GM23338 (cell line): Measurements from ENCODE around the gene BBS4. TPM values are rescaled to one million over a fixed set of nuclear protein-coding genes. Genes with fewer than 3 reads are reported as not detected.

ENCODE experiments used
- ATAC-seq: fragments of 200-7000 bp; cut with Tn5 transposase; 3 replicates; pipeline ENCODE4 v1.9.1; 2020
- DNase-seq: peaks from one replicate; pipeline ENCODE4 v3.0.0-alpha.2; 2015; ENCODE audit warnings: low spot score
- H2AFZ ChIP-seq: fragments of 200-600 bp; sonication (generic); 2 replicates; pipeline ENCODE4 v1.8.0; 2016; ENCODE audit warnings: antibody characterized with exemption, mild to moderate bottlenecking, moderate library complexity
- H3F3A ChIP-seq: fragments of 200-600 bp; sonication (generic); replicated peaks from 2 replicates; pipeline ENCODE4 v1.8.0; 2017; ENCODE audit warnings: antibody characterized with exemption, mixed run types, low read depth
- H3K27ac ChIP-seq: fragments of 200-600 bp; sonication (generic); 2 replicates; pipeline ENCODE4 v1.6.1; 2016; ENCODE audit warnings: low read depth
- H3K27me3 ChIP-seq: fragments of 200-600 bp; sonication (generic); 2 replicates; pipeline ENCODE4 v1.8.0; 2016; ENCODE audit warnings: mild to moderate bottlenecking, mixed run types, moderate library complexity; ENCODE audit not compliant: insufficient read depth
- H3K36me3 ChIP-seq: fragments of 200-600 bp; sonication (generic); 2 replicates; pipeline ENCODE4 v1.8.0; 2016; ENCODE audit warnings: mild to moderate bottlenecking; ENCODE audit not compliant: insufficient read depth
- H3K4me1 ChIP-seq: fragments of 200-600 bp; sonication (generic); 2 replicates; pipeline ENCODE4 v1.8.0; 2016; ENCODE audit warnings: mild to moderate bottlenecking, moderate library complexity; ENCODE audit not compliant: insufficient read depth
- H3K4me2 ChIP-seq: fragments of 200-600 bp; sonication (generic); 2 replicates; pipeline ENCODE4 v1.7.1; 2017; ENCODE audit warnings: mixed run types
- H3K4me3 ChIP-seq: fragments of 200-600 bp; sonication (generic); 2 replicates; pipeline ENCODE4 v1.6.1; 2016; ENCODE audit warnings: mixed run types
- H3K79me2 ChIP-seq: fragments of 200-600 bp; sonication (generic); replicated peaks from 2 replicates; pipeline ENCODE4 v1.8.0; 2017; ENCODE audit warnings: mild to moderate bottlenecking; ENCODE audit not compliant: insufficient read depth
- H3K9me2 ChIP-seq: fragments of 200-600 bp; sonication (generic); 2 replicates; pipeline ENCODE4 v1.8.0; 2017; ENCODE audit not compliant: insufficient read depth
- H4K20me1 ChIP-seq: fragments of 200-600 bp; sonication (generic); replicated peaks from 2 replicates; pipeline ENCODE4 v1.8.0; 2017; ENCODE audit warnings: mild to moderate bottlenecking; ENCODE audit not compliant: insufficient read depth
- H3K27ac Mint-ChIP-seq: 2 replicates; pipeline ENCODE4 v1.8.0; 2020; ENCODE audit warnings: inconsistent platforms, mild to moderate bottlenecking, moderate library complexity, mixed read lengths
- H3K27me3 Mint-ChIP-seq: 3 replicates; pipeline ENCODE4 v1.8.0; 2022; ENCODE audit warnings: low read depth, mild to moderate bottlenecking, moderate library complexity, mixed read lengths, inconsistent platforms; ENCODE audit not compliant: insufficient read depth, poor library complexity
- H3K36me3 Mint-ChIP-seq: 3 replicates; pipeline ENCODE4 v1.8.0; 2021; ENCODE audit warnings: low read depth, mild to moderate bottlenecking, inconsistent platforms, moderate library complexity, mixed read lengths
- H3K4me1 Mint-ChIP-seq: 3 replicates; pipeline ENCODE4 v1.8.0; 2020; ENCODE audit warnings: mild to moderate bottlenecking, inconsistent platforms, mixed read lengths
- H3K4me3 Mint-ChIP-seq: 3 replicates; pipeline ENCODE4 v1.8.0; 2021; ENCODE audit warnings: moderate library complexity, mild to moderate bottlenecking, inconsistent platforms, mixed read lengths
- H3K9me3 Mint-ChIP-seq: 3 replicates; pipeline ENCODE4 v1.8.0; 2020; ENCODE audit warnings: moderate library complexity, mild to moderate bottlenecking, inconsistent platforms, mixed read lengths
- CREB1 ChIP-seq: fragments of 250-450 bp; sonication (Bioruptor Pico); IDR thresholded peaks from 2 replicates; pipeline ENCODE4 v1.5.0; 2020; ENCODE audit warnings: low read depth, mild to moderate bottlenecking, moderate library complexity
- CTCF ChIP-seq, 2 experiments: fragments of 200-600 bp in 1 of 2; sonication (generic) in 1 of 2; conservative IDR thresholded peaks; 2 replicates each; pipeline versions ENCODE4 v1.5.1 to v1.6.1; 2016 to 2017; ENCODE audit warnings: antibody characterized with exemption in 2 of 2, low read depth in 2 of 2, mild to moderate bottlenecking in 2 of 2, moderate library complexity in 1 of 2
- ETS1 ChIP-seq: IDR thresholded peaks from 2 replicates; pipeline ENCODE4 v1.6.1; 2016; ENCODE audit warnings: antibody characterized with exemption
- EZH2 ChIP-seq: fragments of 200-600 bp; sonication (generic); IDR thresholded peaks from one replicate; pipeline ENCODE4 v1.8.0; 2017; ENCODE audit warnings: antibody characterized with exemption, mild to moderate bottlenecking, low read depth; ENCODE audit not compliant: unreplicated experiment
- EZH2phosphoT487 ChIP-seq: fragments of 200-600 bp; sonication (generic); IDR thresholded peaks from one replicate; pipeline ENCODE4 v1.8.1; 2018; ENCODE audit warnings: antibody characterized with exemption; ENCODE audit not compliant: unreplicated experiment
- JUNB ChIP-seq: IDR thresholded peaks from one replicate; pipeline ENCODE4 v1.6.1; 2016; ENCODE audit warnings: antibody characterized with exemption; ENCODE audit not compliant: unreplicated experiment
- NANOG ChIP-seq: IDR thresholded peaks from 2 replicates; pipeline ENCODE4 v1.6.1; 2016; ENCODE audit warnings: antibody characterized with exemption, borderline replicate concordance
- POLR2AphosphoS5 ChIP-seq: IDR thresholded peaks from 2 replicates; pipeline ENCODE4 v1.6.1; 2016; ENCODE audit warnings: antibody characterized with exemption, low read depth
- REST ChIP-seq: IDR thresholded peaks from one replicate; pipeline ENCODE4 v1.6.1; 2018; ENCODE audit warnings: antibody characterized with exemption; ENCODE audit not compliant: unreplicated experiment
- STAT1 ChIP-seq: IDR thresholded peaks from one replicate; pipeline ENCODE4 v1.6.1; 2016; ENCODE audit warnings: antibody characterized with exemption; ENCODE audit not compliant: unreplicated experiment
- ZNF114 ChIP-seq: fragments of 250-450 bp; sonication (Bioruptor Pico); IDR thresholded peaks from 2 replicates; pipeline ENCODE4 v1.5.0; 2020; ENCODE audit warnings: mild to moderate bottlenecking, moderate library complexity
- ZNF331 ChIP-seq: fragments of 250-450 bp; sonication (Bioruptor Pico); IDR thresholded peaks from 2 replicates; pipeline ENCODE4 v1.5.0; 2020; ENCODE audit warnings: low read depth, mild to moderate bottlenecking, moderate library complexity
- ZNF462 ChIP-seq: fragments of 250-450 bp; sonication (Bioruptor Pico); IDR thresholded peaks from 2 replicates; pipeline ENCODE4 v1.5.0; 2020; ENCODE audit warnings: mild to moderate bottlenecking, moderate library complexity
- polyA plus RNA-seq: library from polyadenylated mRNA; unstranded; fragments of >200 nt; fragmentation: Nextera tagmentation; extraction: Ambion mirVana; gene quantifications from 2 replicates; pipeline ENCODE4 v1.2.1, GENCODE V29; 2016
- total RNA-seq: library from RNA; depleted of rRNA; stranded (reverse); fragments of >200 nt; shearing (Covaris generic); gene quantifications from 2 replicates; pipeline ENCODE4 v1.2.3, GENCODE V29; 2014

Gene BBS4
- total and polyA plus RNA-seq, 2 experiments from 2014 or later: 22.2 to 40.8 TPM

GRCh38 chr15:72754096-72754495 lies 68.1 kb downstream of the BBS4 start:
- no peak overlapping the region for H2AFZ ChIP-seq
- ATAC-seq: no peak
- H3K9me3 Mint-ChIP-seq: no peaks in the 10 kb centered on the region; the same call in 2 of the 3 replicates
- H3K4me3 ChIP-seq: no peak overlapping the region
- peaks cover 1% of the 10 kb centered on the region for H3K27me3 Mint-ChIP-seq
- DNase-seq: no peak
- no peaks in the 10 kb centered on the region for H3K79me2 ChIP-seq
- TF ChIP-seq REST (no peak), JUNB (no peak), CTCF (conservative IDR thresholded peaks at IDR 0.05; ENCODE audit: low read depth in 2 of 2) (no peak), EZH2phosphoT487 (no peak), STAT1 (no peak), EZH2 (no peak), ZNF331 (CRISPR knock-in tag) (no peak), ZNF462 (CRISPR knock-in tag) (no peak), NANOG (no peak), POLR2AphosphoS5 (no peak), ZNF114 (CRISPR knock-in tag) (no peak), CREB1 (CRISPR knock-in tag) (no peak), ETS1 (no peak)
- no peak overlapping the region for H3K4me3 Mint-ChIP-seq
- no peak overlapping the region for H3K27ac Mint-ChIP-seq
- no peaks in the 10 kb centered on the region; the same call in 1 of the 2 replicates for H4K20me1 ChIP-seq
- peaks cover 9% of the 10 kb centered on the region; the same call in 1 of the 2 replicates for H3K36me3 ChIP-seq
- H3K36me3 Mint-ChIP-seq: peaks cover 49% of the 10 kb centered on the region
- H3K27me3 ChIP-seq: no peaks in the 10 kb centered on the region
- no peaks in the 10 kb centered on the region for H3F3A ChIP-seq
- no peaks in the 10 kb centered on the region for H3K9me2 ChIP-seq
- H3K4me2 ChIP-seq: no peak overlapping the region
- no peaks in the 10 kb centered on the region for H3K4me1 ChIP-seq
- H3K27ac ChIP-seq: no peak overlapping the region
- no peaks in the 10 kb centered on the region for H3K4me1 Mint-ChIP-seq
